Right cardiac atrium (tissue), 5 donors: Measurements from ENCODE around the gene OR2V2. TPM values are rescaled to one million over a fixed set of nuclear protein-coding genes. Genes with fewer than 3 reads are reported as not detected.
"Not testable (repeated sequence)": the region's sequence is repeated elsewhere in the genome, so short reads cannot be mapped to it uniquely, and the experiment has no call there.

Source experiments
- ATAC-seq, 2 donors: fragments of 200-7000 bp; cut with Tn5 transposase; one replicate each; pipeline versions ENCODE4 v1.8.0 to v1.9.1; 2020; ENCODE audit warnings: moderate library complexity in 2 of 2, mild to moderate bottlenecking in 1 of 2
- DNase-seq, 3 donors: peaks; one replicate each; pipeline ENCODE4 v3.0.0-alpha.2; 2020
- H3K27ac ChIP-seq: one replicate; pipeline ENCODE4 v1.5.1; 2013; ENCODE audit warnings: mild to moderate bottlenecking, low read length, control low read depth, moderate library complexity
- H3K27me3 ChIP-seq: one replicate; pipeline ENCODE4 v1.6.1; 2013; ENCODE audit not compliant: control insufficient read depth, insufficient read depth
- H3K4me1 ChIP-seq: one replicate; pipeline ENCODE4 v1.6.1; 2013; ENCODE audit warnings: low read length; ENCODE audit not compliant: control insufficient read depth, insufficient read depth
- H3K4me3 ChIP-seq: one replicate; pipeline ENCODE4 v1.5.1; 2013; ENCODE audit warnings: low read length, control low read depth
- H3K9me3 ChIP-seq: one replicate; pipeline ENCODE4 v1.6.1; 2013; ENCODE audit warnings: low read length; ENCODE audit not compliant: control insufficient read depth
- WGBS: extraction: QIAGEN DNeasy Blood & Tissue Kit; methylation state at CpG from one replicate; pipeline ENCODE4 v1.1.7; 2013; 5-methylcytosine and 5-hydroxymethylcytosine counted together
- intact Hi-C, 4 donors: fragments of 100-400 bp; cut with DNase I; formaldehyde crosslinking; loops; one replicate each; pipeline versions ENCODE4 v1.11.0 to v1.14.0; 2022 to 2023
- polyA plus RNA-seq: library from polyadenylated mRNA; stranded (reverse); fragments of 200-250 nt; gene quantifications from one replicate; pipeline ENCODE4 v1.2.3, GENCODE V29; 2013
- total RNA-seq, 4 donors: library from RNA; stranded (reverse); fragmentation: NEBNext Ultra II Directional; extraction: Animal tissue kit (Norgen Biotek cat#: 25700); gene quantifications; one replicate each; pipeline ENCODE4 v1.2.1, GENCODE V29; 2021
- donor health status: healthy with polysubstance abuse.
- donor health status: DM: no; HTN: yes; CAD: no.
- donor health status: DM: no; HTN: no; CAD: no.
- donor health status: DM: no; HTN: yes; CAD: no; lungs with severe emphysema.
- donor health status: DM: yes; HTN: yes; CAD: no.

Gene OR2V2
- total and polyA plus RNA-seq, 5 donors: not detected

DNA sequence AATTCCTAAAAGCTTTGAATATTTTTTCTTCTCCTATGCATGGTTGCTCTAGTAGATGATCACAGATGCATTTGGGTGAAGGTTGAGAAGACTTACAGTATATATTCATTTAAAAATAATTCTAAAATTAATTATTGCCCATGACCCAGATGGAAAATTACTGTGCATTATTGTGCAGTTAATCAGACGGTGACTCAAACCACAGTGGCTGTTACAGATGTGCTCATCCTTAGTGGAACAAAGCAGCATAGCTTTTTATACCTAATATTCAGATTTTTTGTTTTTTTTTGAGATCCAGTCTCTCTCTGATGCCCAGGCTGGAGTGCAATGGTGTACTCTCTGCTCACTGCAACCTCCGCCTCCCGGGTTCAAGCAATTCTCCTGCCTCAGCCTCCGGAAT lies 27.1 kb upstream of the OR2V2 start:
- no peak overlapping the region for H3K4me3 ChIP-seq
- DNase-seq: no peak
- ATAC-seq: no peak
- H3K27ac ChIP-seq: no peak overlapping the region
- H3K4me1 ChIP-seq: no peaks in the 10 kb centered on the region
- no peaks in the 10 kb centered on the region for H3K27me3 ChIP-seq
- no peaks in the 10 kb centered on the region for H3K9me3 ChIP-seq
- WGBS: 89% methylated on average over 4 of the region's 4 CpGs
- intact Hi-C loops: no loop called here

DNA sequence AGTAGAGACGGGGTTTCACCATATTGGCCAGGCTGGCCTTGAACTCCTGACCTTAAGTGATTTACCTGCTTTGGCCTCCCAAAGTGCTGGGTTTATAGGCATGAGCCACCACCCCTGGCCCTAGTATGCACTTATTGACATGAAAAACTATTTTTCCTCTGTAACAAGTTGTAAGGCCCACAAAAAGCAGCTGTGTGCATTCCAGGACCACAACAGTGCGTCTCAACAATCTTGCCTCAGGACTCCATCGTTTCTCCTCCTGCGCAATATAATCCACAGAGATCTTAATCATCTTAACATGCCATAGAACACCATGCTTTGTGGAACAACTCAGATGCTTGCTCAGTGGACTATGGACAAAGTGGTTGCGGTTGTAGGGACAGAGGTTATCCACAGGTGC lies 26.6 kb upstream of the OR2V2 start:
- ATAC-seq: no peak
- 87% methylated on average over 5 of the region's 5 CpGs for WGBS
- intact Hi-C loops: no loop called here
- Histone ChIP-seq H3K27ac (no peak overlapping the region), H3K4me3 (no peak overlapping the region), H3K4me1 (no peaks in the 10 kb centered on the region), H3K27me3 (no peaks in the 10 kb centered on the region), H3K9me3 (no peaks in the 10 kb centered on the region)
- no peak for DNase-seq

DNA sequence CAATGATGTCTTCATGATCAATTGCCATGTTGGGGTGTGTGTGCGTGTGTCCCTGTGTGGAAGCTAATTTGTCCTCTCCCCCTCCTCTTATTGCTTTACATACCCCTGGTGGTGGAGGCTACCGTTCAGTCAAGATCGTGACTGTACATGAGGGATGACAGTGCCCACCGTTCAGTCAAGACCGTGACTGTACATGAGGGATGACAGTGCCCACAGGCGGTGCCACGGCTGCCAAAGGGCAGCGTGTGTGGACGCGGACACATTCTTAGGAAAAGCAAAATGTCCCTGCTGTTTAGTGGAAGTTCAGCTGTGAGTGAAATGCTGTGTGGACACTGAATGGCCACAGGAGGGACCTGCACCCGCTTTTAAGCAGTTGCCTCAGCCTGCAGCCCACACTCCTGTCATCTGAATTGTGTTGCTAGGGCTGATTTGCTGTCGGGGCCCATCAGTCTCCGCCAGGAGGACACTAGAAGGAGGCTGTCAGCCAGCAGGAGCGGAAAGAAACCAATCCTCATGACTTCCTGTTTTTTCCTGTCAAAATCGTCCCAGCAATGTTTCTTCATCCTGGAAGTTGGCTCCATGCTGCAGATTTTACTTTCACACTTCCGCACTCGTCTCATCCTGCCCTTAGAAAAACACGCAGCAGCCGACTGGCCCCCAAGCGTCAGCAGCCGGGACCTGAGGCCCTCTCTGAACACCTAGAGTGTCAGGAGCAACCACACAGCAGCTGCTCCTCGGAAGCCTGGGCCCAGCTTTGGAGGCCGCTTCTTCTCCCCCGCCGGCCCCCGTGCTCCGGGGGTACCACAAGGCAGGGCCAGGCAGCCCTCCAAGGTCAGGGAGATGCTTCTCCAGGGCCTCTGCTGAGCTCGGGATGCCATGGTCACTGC lies 25.5 kb upstream of the OR2V2 start:
- intact Hi-C loops: no loop called here
- peak in 1 of 2 donors; percentile 49 for ATAC-seq

DNA sequence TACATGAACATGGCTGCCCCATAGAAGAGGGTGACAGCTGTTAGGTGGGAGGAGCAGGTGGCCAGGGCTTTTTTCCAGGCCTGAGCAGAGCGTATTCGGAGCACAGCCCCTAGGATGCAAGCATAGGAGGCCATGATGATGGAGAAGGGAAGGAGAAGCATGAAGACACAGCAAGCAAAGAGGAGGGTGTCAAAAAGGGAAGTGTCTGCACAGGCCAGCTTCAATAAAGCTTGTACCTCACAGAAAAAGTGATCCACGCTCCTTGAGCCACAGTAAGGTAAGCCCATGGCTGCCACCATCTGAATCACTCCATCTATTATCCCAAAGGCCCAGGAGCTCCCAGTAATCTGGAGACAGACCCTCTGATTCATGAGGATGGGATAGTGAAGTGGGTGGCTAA lies 22.9 kb upstream of the OR2V2 start:
- no peak for ATAC-seq
- no peaks in the 10 kb centered on the region for H3K27me3 ChIP-seq

More for the DNA sequence above, 25.5 kb upstream of the OR2V2 start:
- H3K9me3 ChIP-seq: no peaks in the 10 kb centered on the region
- WGBS: 53% methylated on average over 28 of the region's 28 CpGs
- peak in 2 of 3 donors; percentile 18 to 61 for DNase-seq
- H3K4me3 ChIP-seq: no peak overlapping the region
- H3K27me3 ChIP-seq: no peaks in the 10 kb centered on the region
- no peak overlapping the region for H3K27ac ChIP-seq
- no peaks in the 10 kb centered on the region for H3K4me1 ChIP-seq

DNA sequence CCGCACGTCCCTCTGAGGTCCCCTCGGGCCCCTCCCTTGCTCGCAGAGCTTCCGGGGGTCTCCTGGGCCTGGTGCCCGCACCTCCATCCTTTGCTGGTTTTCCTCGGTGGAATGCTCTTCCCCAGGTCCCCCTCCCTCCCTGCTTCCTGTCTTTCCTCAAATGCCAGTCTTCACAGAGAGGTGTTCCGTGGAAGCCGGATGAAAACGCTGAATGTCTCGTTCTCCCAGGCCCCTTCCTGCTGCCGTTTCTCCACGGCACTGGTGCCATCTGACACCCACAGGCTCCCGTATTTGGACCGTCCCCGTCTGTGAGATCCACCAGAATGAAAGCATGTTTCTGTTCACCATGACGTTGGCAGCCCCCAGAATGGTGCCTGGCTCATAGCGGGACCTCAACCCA lies 20.5 kb upstream of the OR2V2 start:
- intact Hi-C loops: no loop called here
- 66% methylated on average over 18 of the region's 18 CpGs for WGBS
- DNase-seq (no peak), ATAC-seq (no peak)
- Histone ChIP-seq H3K4me3 (no peak overlapping the region), H3K4me1 (no peaks in the 10 kb centered on the region), H3K9me3 (no peaks in the 10 kb centered on the region), H3K27me3 (no peaks in the 10 kb centered on the region), H3K27ac (no peak overlapping the region)

More for the DNA sequence above, 22.9 kb upstream of the OR2V2 start:
- 74% methylated on average over 3 of the region's 3 CpGs for WGBS
- no peaks in the 10 kb centered on the region for H3K9me3 ChIP-seq
- intact Hi-C loops: no loop called here
- H3K27ac ChIP-seq: no peak overlapping the region
- H3K4me3 ChIP-seq: no peak overlapping the region
- DNase-seq: no peak
- H3K4me1 ChIP-seq: no peaks in the 10 kb centered on the region

DNA sequence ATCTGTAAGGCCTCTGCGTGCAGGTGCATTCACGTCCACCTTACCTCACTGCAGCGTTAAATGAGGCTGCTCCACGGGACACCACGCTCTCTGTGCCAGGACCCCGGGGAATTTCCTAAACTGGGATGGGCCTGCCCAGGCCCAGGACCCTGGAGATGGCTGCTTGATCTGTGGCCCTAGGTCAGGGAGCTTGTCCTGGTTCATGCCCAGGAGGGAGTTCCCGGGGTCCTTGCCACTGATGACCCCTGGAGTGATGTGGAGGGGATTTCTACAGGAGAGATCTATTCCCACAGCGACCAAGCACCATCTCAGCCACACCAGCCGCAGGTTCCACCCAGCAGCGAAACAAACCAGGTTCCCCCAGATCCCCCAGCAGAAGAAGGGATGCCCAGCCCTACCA lies 19.9 kb upstream of the OR2V2 start:
- intact Hi-C loops: no loop called here

DNA sequence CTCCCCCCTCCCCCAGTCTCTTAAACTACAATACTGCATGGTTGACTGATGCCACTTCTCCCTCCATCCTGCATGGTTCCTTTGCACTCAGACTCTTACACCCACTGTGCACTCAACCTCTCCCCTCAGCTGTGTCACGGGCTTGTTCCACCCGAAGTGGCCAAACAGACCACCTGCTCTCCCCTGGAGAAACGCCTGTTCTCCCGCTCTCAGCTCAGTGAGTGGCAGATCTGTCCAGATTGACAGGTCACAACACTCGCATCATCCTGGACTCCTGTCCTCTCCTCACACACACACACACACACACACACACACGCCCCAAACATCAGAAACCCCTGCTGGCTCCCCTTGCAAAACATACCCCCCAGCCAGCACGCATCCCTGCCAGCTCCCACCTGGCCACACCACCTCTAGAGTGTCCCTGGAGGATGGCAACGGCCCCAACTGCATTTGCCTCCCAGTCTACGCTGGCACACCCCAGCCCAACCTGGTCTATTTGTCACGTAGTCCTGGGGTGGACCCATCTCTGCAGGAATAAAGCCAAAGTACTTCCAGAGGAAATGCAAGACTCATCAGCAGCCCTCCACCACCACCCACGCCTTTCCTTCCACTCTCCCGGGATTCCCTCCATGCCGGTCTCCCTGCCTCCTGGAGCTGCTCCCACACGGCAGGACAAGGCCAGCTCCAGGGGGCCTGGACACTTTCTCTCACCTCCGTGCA lies 19.3 kb upstream of the OR2V2 start:
- 60% methylated on average over 15 of the region's 15 CpGs for WGBS
- H3K9me3 ChIP-seq: no peaks in the 10 kb centered on the region
- no peak overlapping the region for H3K27ac ChIP-seq
- no peaks in the 10 kb centered on the region for H3K4me1 ChIP-seq
- intact Hi-C loops: no loop called here
- DNase-seq (no peak), ATAC-seq (no peak)
- no peak overlapping the region for H3K4me3 ChIP-seq
- H3K27me3 ChIP-seq: no peaks in the 10 kb centered on the region

More for the DNA sequence above, 19.9 kb upstream of the OR2V2 start:
- H3K27ac ChIP-seq: no peak overlapping the region
- 89% methylated on average over 10 of the region's 10 CpGs for WGBS
- H3K27me3 ChIP-seq: no peaks in the 10 kb centered on the region
- no peaks in the 10 kb centered on the region for H3K9me3 ChIP-seq
- DNase-seq (no peak), ATAC-seq (no peak)
- no peaks in the 10 kb centered on the region for H3K4me1 ChIP-seq
- no peak overlapping the region for H3K4me3 ChIP-seq

DNA sequence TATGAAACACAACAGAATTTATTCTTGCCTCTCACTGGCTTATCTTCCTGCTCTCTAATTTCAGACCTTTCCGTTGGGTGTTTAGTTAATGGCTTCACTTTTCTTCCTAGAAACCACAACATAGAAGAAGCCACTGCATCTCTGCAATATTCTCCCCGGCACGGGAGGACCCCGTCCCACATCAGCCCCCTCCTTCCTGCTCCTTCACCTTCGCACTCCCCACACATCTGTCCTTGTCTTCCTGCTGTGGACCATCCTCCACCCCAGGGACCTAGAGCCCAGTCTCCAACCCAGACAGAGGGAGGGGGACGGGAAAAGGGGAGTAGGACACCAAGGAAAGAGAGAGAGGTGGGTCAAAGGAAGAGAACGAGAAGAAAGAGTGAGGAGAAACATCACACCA lies 17.8 kb upstream of the OR2V2 start:
- H3K27me3 ChIP-seq: no peaks in the 10 kb centered on the region
- no peak for ATAC-seq
- intact Hi-C loops: no loop called here

DNA sequence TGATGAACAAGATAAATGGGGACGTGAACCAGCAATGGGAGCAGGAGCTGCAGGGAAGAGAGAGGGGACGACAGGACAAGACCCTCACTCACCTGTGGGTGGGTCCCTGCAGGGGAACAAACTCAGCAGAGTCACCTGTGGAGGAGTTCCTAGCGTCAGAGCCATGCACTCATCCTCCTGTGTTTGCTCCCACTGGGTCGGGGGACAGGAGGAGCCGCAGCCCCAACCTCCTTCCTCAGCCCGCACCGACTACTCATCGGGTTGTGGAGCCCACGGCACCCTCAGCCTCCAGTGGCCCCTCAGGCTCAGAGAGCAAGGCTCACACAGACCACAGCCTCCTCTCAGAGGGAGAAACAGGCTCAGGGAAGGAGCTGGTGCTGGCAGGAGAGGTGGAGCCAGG lies 17.3 kb upstream of the OR2V2 start:
- 72% methylated on average over 9 of the region's 9 CpGs for WGBS
- H3K4me3 ChIP-seq, H3K4me1 ChIP-seq, intact Hi-C loops, H3K9me3 ChIP-seq, DNase-seq, H3K27me3 ChIP-seq, ATAC-seq, H3K27ac ChIP-seq: not testable (repeated sequence)

More for the DNA sequence above, 17.8 kb upstream of the OR2V2 start:
- Histone ChIP-seq H3K27ac (no peak overlapping the region), H3K4me1 (no peaks in the 10 kb centered on the region), H3K4me3 (no peak overlapping the region), H3K9me3 (no peaks in the 10 kb centered on the region)
- WGBS: 50% methylated on average over 7 of the region's 7 CpGs
- no peak for DNase-seq

DNA sequence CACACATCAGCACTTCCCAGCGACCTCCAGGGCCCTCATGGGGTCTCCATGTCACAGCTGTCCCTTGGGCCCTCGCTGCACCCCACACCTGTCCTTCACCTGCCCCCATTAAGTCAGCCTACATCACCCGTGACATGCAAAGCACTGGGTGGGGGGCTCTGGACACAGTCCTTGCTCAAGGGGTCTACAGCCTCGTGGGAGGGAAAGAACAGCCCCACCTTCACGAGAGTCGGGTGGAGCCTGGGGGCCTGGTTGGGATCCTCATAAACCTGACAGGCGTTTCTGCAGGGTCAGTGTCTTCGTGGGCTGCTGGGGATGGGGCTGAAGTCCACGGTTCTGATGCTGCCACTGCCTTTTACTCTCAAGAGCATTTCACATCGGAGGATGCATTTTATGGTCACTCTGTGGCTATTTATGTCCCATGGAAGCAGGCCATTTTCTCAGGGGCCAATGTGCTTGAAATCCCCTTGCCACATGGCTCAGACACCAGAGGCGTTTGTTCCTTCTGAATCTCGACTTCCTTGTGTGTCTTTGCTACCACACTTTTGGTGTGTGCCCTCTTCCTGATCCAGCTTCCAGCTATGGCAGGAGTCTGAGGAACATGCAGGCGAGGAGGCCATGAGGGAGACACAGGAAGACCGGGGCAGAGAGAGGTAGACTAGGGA lies 16.4 kb upstream of the OR2V2 start, which contains the start of gene OR2V1:
TSS of gene OR2V1 (minus strand) at position 338 of the 665 bp plus-strand sequence. CDS start 5,865 bp downstream, outside the sequence.
- Histone ChIP-seq H3K27ac (no peak within 1 kb of the TSS), H3K27me3 (no peaks in the 10 kb centered on the region), H3K9me3 (no peaks in the 10 kb centered on the region), H3K4me1 (no peaks in the 10 kb centered on the region), H3K4me3 (no peak within 1 kb of the TSS)
- DNase-seq (no peak), ATAC-seq (no peak)
- 77% methylated on average over 14 of the region's 14 CpGs for WGBS
- intact Hi-C loops: no loop called here

DNA sequence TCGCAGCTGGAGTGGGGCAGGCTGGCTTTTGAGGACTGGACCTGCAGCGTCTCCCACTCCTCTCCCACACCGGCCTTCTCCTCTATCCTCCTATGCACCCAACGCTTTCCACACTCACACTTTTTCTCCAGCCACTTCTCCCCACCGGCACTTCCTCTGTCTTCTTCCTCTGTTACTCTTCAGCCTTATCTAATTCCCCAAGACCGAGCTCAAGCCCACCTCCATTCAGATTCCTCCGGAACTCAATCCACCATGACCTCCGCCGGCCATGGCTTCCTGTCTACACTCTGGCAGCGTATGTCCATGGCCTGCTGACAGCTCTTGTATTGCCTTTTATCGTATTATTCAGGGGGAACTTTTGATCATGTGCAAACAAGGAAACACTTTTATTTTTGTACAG lies 15.9 kb upstream of the OR2V2 start:
- intact Hi-C loops: no loop called here
- H3K9me3 ChIP-seq: no peaks in the 10 kb centered on the region
- DNase-seq: no peak
- no peak overlapping the region for H3K27ac ChIP-seq
- H3K4me1 ChIP-seq: no peaks in the 10 kb centered on the region
- H3K4me3 ChIP-seq: no peak overlapping the region
- WGBS: 76% methylated on average over 11 of the region's 11 CpGs
- no peak for ATAC-seq
- no peaks in the 10 kb centered on the region for H3K27me3 ChIP-seq
